H1 (cell line): ENCODE data around the gene NECTIN2. TPM values are rescaled to one million over a fixed set of nuclear protein-coding genes. Genes with fewer than 3 reads are reported as not detected.

ENCODE experiments used
- CTCF ChIA-PET: fragments of 300-600 bp; sonication (Branson Sonifier 250); formaldehyde crosslinking; loops from one replicate; lab custom pipeline; 2021; ENCODE audit not compliant: partially characterized antibody; lab: Charles Lee
- POLR2A ChIA-PET: fragments of 300-600 bp; sonication (Branson Sonifier 250); formaldehyde crosslinking; loops from one replicate; lab custom pipeline; 2021; ENCODE audit warnings: inconsistent platforms; ENCODE audit not compliant: partially characterized antibody; lab: Charles Lee
- DNase-seq, 2 experiments: peaks; one replicate each; pipeline versions ENCODE4 v3.0.0 to v3.0.0-alpha.2; 2010 to 2022; ENCODE audit warnings: low spot score in 2 of 2, low read depth in 1 of 2, mixed read lengths in 1 of 2
- FAIRE-seq: peaks from 2 replicates; lab custom pipeline; 2011; peaks lifted over from hg19 to GRCh38; lab: Jason Lieb, UNC
- H2AFZ ChIP-seq: 2 replicates; pipeline ENCODE4 v1.8.1; 2012; ENCODE audit warnings: low read length, inconsistent platforms
- H2AK5ac ChIP-seq: 2 replicates; pipeline ENCODE4 v1.6.1; 2013; ENCODE audit warnings: low read depth, low read length
- H2BK120ac ChIP-seq: replicated peaks from 2 replicates; pipeline ENCODE3; 2013; ENCODE audit warnings: low read depth, low read length, inconsistent platforms
- H2BK12ac ChIP-seq: 2 replicates; pipeline ENCODE4 v1.6.1; 2013; ENCODE audit warnings: low read depth, low read length
- H2BK15ac ChIP-seq: 2 replicates; pipeline ENCODE4 v1.6.1; 2013; ENCODE audit warnings: low read length
- H2BK20ac ChIP-seq: 2 replicates; pipeline ENCODE4 v1.6.1; 2013; ENCODE audit warnings: low read length
- H2BK5ac ChIP-seq: 2 replicates; pipeline ENCODE4 v1.6.1; 2013; ENCODE audit warnings: low read depth, low read length
- H3K14ac ChIP-seq: 2 replicates; pipeline ENCODE4 v1.6.1; 2013; ENCODE audit warnings: inconsistent platforms; ENCODE audit not compliant: insufficient read length
- H3K18ac ChIP-seq: 2 replicates; pipeline ENCODE4 v1.6.1; 2013; ENCODE audit warnings: low read length; ENCODE audit errors: extremely low read depth
- H3K23ac ChIP-seq: 2 replicates; pipeline ENCODE4 v1.6.1; 2013; ENCODE audit warnings: inconsistent platforms; ENCODE audit not compliant: insufficient read length
- H3K23me2 ChIP-seq: 2 replicates; pipeline ENCODE4 v1.6.1; 2013; ENCODE audit warnings: low read depth, low read length
- H3K27ac ChIP-seq: 2 replicates; pipeline ENCODE4 v1.6.1; 2011; ENCODE audit warnings: low read depth, low read length, inconsistent platforms
- H3K27me3 ChIP-seq, 4 experiments: replicated peaks in 1 of 4; 1 replicate in 1 of 4; 2 replicates in 3 of 4; pipeline versions ENCODE4 v1.6.1 to v1.8.1; 2011 to 2013; ENCODE audit warnings: low read length in 3 of 4, mild to moderate bottlenecking in 3 of 4, inconsistent platforms in 2 of 4, mixed read lengths in 2 of 4, moderate library complexity in 1 of 4; ENCODE audit not compliant: control insufficient read depth in 3 of 4, insufficient read depth in 3 of 4; ENCODE audit errors: extremely low read depth in 1 of 4
- H3K36me3 ChIP-seq, 4 experiments: 2 replicates each; pipeline versions ENCODE4 v1.6.1 to v1.8.1; 2011 to 2013; ENCODE audit warnings: mild to moderate bottlenecking in 4 of 4, low read length in 3 of 4, moderate library complexity in 2 of 4, control low read depth in 1 of 4, inconsistent platforms in 1 of 4; ENCODE audit not compliant: insufficient read depth in 4 of 4, control insufficient read depth in 2 of 4
- H3K4ac ChIP-seq: replicated peaks from 2 replicates; pipeline ENCODE3; 2013; ENCODE audit warnings: low read length, low read depth, mixed read lengths, inconsistent platforms; ENCODE audit not compliant: insufficient read length
- H3K4me1 ChIP-seq, 4 experiments: replicated peaks in 1 of 4; 1 replicate in 1 of 4; 2 replicates in 3 of 4; pipeline versions ENCODE4 v1.6.1 to v1.8.1; 2011 to 2013; ENCODE audit warnings: low read length in 3 of 4, inconsistent platforms in 2 of 4, mixed read lengths in 1 of 4; ENCODE audit not compliant: insufficient read depth in 4 of 4, control insufficient read depth in 3 of 4
- H3K4me2 ChIP-seq, 2 experiments: 2 replicates each; pipeline versions ENCODE4 v1.6.1 to v1.8.1; 2011 to 2013; ENCODE audit warnings: low read depth in 2 of 2, low read length in 2 of 2, control low read depth in 1 of 2, inconsistent platforms in 1 of 2, mild to moderate bottlenecking in 1 of 2; ENCODE audit not compliant: insufficient read depth in 1 of 2
- H3K4me3 ChIP-seq, 4 experiments: fragments of 200-600, 300-600 bp in 1 of 4; sonication (generic), shearing (Covaris generic), sonication (Bioruptor Twin) in 1 of 4; 2 replicates each; pipeline versions ENCODE4 v1.5.1 to v1.8.1; 2011 to 2016; ENCODE audit warnings: low read length in 4 of 4, low read depth in 3 of 4, control low read depth in 2 of 4, inconsistent platforms in 2 of 4, mild to moderate bottlenecking in 2 of 4, mixed read lengths in 1 of 4, moderate library complexity in 1 of 4; ENCODE audit not compliant: insufficient read depth in 2 of 4; ENCODE audit errors: extremely low read depth in 1 of 4
- H3K56ac ChIP-seq: replicated peaks from 2 replicates; pipeline ENCODE3; 2013; ENCODE audit warnings: low read depth, mild to moderate bottlenecking, mixed read lengths, low read length, inconsistent platforms; ENCODE audit not compliant: insufficient read length
- H3K79me1 ChIP-seq: 2 replicates; pipeline ENCODE4 v1.6.1; 2013; ENCODE audit warnings: low read depth, low read length, control low read depth
- H3K79me2 ChIP-seq, 2 experiments: 2 replicates each; pipeline versions ENCODE4 v1.6.1 to v1.8.1; 2012 to 2013; ENCODE audit warnings: low read length in 2 of 2, mild to moderate bottlenecking in 2 of 2, inconsistent platforms in 1 of 2; ENCODE audit not compliant: insufficient read depth in 2 of 2, control insufficient read depth in 1 of 2
- H3K9ac ChIP-seq, 4 experiments: replicated peaks in 1 of 4; 1 replicate in 1 of 4; 2 replicates in 3 of 4; pipeline versions ENCODE4 v1.6.1 to v1.8.1; 2011 to 2013; ENCODE audit warnings: low read depth in 3 of 4, low read length in 3 of 4, control low read depth in 2 of 4, mild to moderate bottlenecking in 2 of 4, moderate library complexity in 2 of 4, inconsistent platforms in 1 of 4; ENCODE audit errors: extremely low read depth in 1 of 4
- H3K9me3 ChIP-seq, 2 experiments: 2 replicates each; pipeline versions ENCODE4 v1.6.1 to v1.8.1; 2012 to 2013; ENCODE audit warnings: mild to moderate bottlenecking in 2 of 2, moderate library complexity in 2 of 2, control low read depth in 1 of 2, inconsistent platforms in 1 of 2, low read depth in 1 of 2, low read length in 1 of 2, mixed read lengths in 1 of 2; ENCODE audit not compliant: insufficient read depth in 2 of 2
- H4K20me1 ChIP-seq, 2 experiments: replicated peaks in 1 of 2; 2 replicates each; pipeline versions ENCODE3 to v1.8.1; 2011 to 2013; ENCODE audit warnings: inconsistent platforms in 2 of 2, low read length in 2 of 2, mild to moderate bottlenecking in 1 of 2; ENCODE audit not compliant: insufficient read depth in 2 of 2, control insufficient read depth in 1 of 2
- H4K5ac ChIP-seq: 2 replicates; pipeline ENCODE4 v1.6.1; 2013; ENCODE audit warnings: low read length, low read depth, mixed read lengths, inconsistent platforms; ENCODE audit not compliant: insufficient read length
- H4K8ac ChIP-seq: 2 replicates; pipeline ENCODE4 v1.8.0; 2013; ENCODE audit warnings: mild to moderate bottlenecking, moderate library complexity, low read length, inconsistent platforms; ENCODE audit not compliant: insufficient read depth; ENCODE audit errors: extremely low read depth
- H4K91ac ChIP-seq: replicated peaks from 2 replicates; pipeline ENCODE3; 2013; ENCODE audit warnings: low read length, mixed read lengths, inconsistent platforms; ENCODE audit not compliant: insufficient read length
- E2F6 ChIP-seq: IDR thresholded peaks from 2 replicates; pipeline ENCODE4 v1.6.1; 2012; ENCODE audit warnings: inconsistent platforms
- EZH2 ChIP-seq: fragments of 200-600 bp; sonication (generic); IDR thresholded peaks from 2 replicates; pipeline ENCODE4 v1.7.1; 2012; ENCODE audit warnings: low read depth, mild to moderate bottlenecking, moderate library complexity, low read length, inconsistent platforms; ENCODE audit not compliant: severe bottlenecking
- RXRA ChIP-seq: IDR thresholded peaks from 2 replicates; pipeline ENCODE4 v1.6.1; 2011; ENCODE audit warnings: low read depth, mild to moderate bottlenecking, low read length, moderate library complexity; ENCODE audit not compliant: insufficient read depth
- SIRT6 ChIP-seq: IDR thresholded peaks from one replicate; pipeline ENCODE4 v1.7.1; 2012; ENCODE audit warnings: low read length, inconsistent platforms
- TCF12 ChIP-seq: IDR thresholded peaks from 2 replicates; pipeline ENCODE4 v1.6.1; 2011; ENCODE audit warnings: low read depth, mild to moderate bottlenecking, low read length
- WGBS, 2 experiments: shearing (Covaris generic) in 1 of 2; methylation state at CpG; one replicate each; pipeline versions ENCODE4 v1.1.6 to v1.1.7; 2013 to 2015; ENCODE audit warnings: low lambda C conversion rate in 2 of 2, mixed read lengths in 2 of 2, inconsistent platforms in 1 of 2, low coverage in 1 of 2, missing lambda C conversion rate in 1 of 2; ENCODE audit not compliant: insufficient replicate concordance in 2 of 2, insufficient coverage in 1 of 2, insufficient read length in 1 of 2; ENCODE audit errors: extremely low coverage in 1 of 2, missing lambda C conversion rate in 1 of 2; 5-methylcytosine and 5-hydroxymethylcytosine counted together
- polyA plus RNA-seq, 7 experiments: library from polyadenylated mRNA; depleted of rRNA in 3 of 7; stranded (reverse) in 5 of 7; unstranded in 2 of 7; fragments of >200 nt in 5 of 7; fragments of 200-250 nt in 2 of 7; gene quantifications; 1 replicate in 5 of 7; 2 replicates in 1 of 7; 4 replicates in 1 of 7; pipeline versions ENCODE4 v1.2.1 to v1.2.3, GENCODE V29; 2011 to 2013; ENCODE audit warnings: missing spikeins in 2 of 7, mixed read lengths in 2 of 7
- total RNA-seq: library from RNA; stranded (reverse); fragmentation: NEBNext Ultra II Directional; extraction: Animal tissue kit (Norgen Biotek cat#: 25700); gene quantifications from 2 replicates; pipeline ENCODE4 v1.2.1, GENCODE V29; 2021

The NECTIN2 gene
- total and polyA plus RNA-seq, 2 of the 8 experiments (the other 6 are each of a cell fraction or from before 2014, with no cell fraction given), result 184 to 237 TPM

- FAIRE-seq (no peak), DNase-seq (no peak)
- Histone ChIP-seq H4K20me1 (no peaks in the 10 kb centered on the region), H3K4me1 (peaks cover 5 to 10% (median 6%) of the 10 kb centered on the region in 4 experiments; a peak in 6 of 7 replicates), H2BK15ac (no peak overlapping the region), H2BK5ac (no peak overlapping the region), H3K79me2 (no peaks in the 10 kb centered on the region), H3K23me2 (0 out of 2 replicates have a peak, but pooled peaks cover 1% of the 10 kb centered on the region), H3K36me3 (peaks cover 0 to 23% (median 7%) of the 10 kb centered on the region in 4 experiments; a peak in 5 of 8 replicates), H2BK20ac (no peak overlapping the region), H3K9ac (no peak overlapping the region; a peak in 1 of 7 replicates), H3K23ac (no peak overlapping the region), H3K18ac (no peak overlapping the region), H3K79me1 (no peaks in the 10 kb centered on the region), H3K14ac (no peak overlapping the region), H3K4ac (no peak overlapping the region), H3K56ac (no peak overlapping the region), H4K5ac (no peak overlapping the region), H2BK12ac (no peak overlapping the region), H4K8ac (no peak overlapping the region), H4K91ac (no peak overlapping the region), H3K4me2 (peak overlapping the region; percentile 39 to 40; a peak in 1 of 4 replicates), H3K4me3 (no peak overlapping the region), H2BK120ac (no peak overlapping the region), H2AFZ (no peak overlapping the region), H3K9me3 (no peaks in the 10 kb centered on the region), H2AK5ac (no peak overlapping the region), H3K27me3 (no peaks in the 10 kb centered on the region), H3K27ac (0 out of 2 replicates have a peak overlapping the region, but pooled peaks have one; percentile 18)
- CTCF ChIA-PET, result interaction anchor here (0.8 to 9.2 kb wide), 7 partner anchors 8 to 140 kb away, joined by 3 to 80 read pairs (median 3); partner anchors contain the start of gene NECTIN2
- no peak for TF ChIP-seq RXRA
- no peak for TF ChIP-seq TCF12
- TF ChIP-seq SIRT6, result no peak
- 0 out of 2 replicates have a peak, but pooled peaks have one; percentile 14 for TF ChIP-seq E2F6
- TF ChIP-seq EZH2, result no peak
- POLR2A ChIA-PET, result interaction anchor here (0.7 to 2.2 kb wide), 8 partner anchors 10 to 57 kb away, joined by 3 to 8 read pairs (median 5); partner anchors contain the start of gene BCAM
- 64% methylated on average over 10 of the region's 12 CpGs; no CpG with 5 or more reads in 1 of the 2 experiments for WGBS, 2 experiments
Observed at GRCh38 chr19:44796701-44797115, 49.4 kb upstream of the NECTIN2 start.
